ENCODE measurements around the gene HOXB7. TPM values are rescaled to one million over a fixed set of nuclear protein-coding genes. Genes with fewer than 3 reads are reported as not detected.

Gene HOXB7
- total and polyA plus RNA-seq, 4 donors, result 16.6 to 99.7 (median 49.7) TPM

GRCh38 chr17:48586355-48587258 is 24.2 kb downstream of the HOXB7 start:
- peak overlapping the region; percentile 99 for H3K27ac ChIP-seq (ENCODE audit: low read depth, low read length)
- H3K4me3 ChIP-seq (ENCODE audit: low read depth, low read length), result peak overlapping the region; percentile 67
- H3K9me3 ChIP-seq (ENCODE audit: control insufficient read depth, insufficient read depth, low read length), result no peaks in the 10 kb centered on the region
- 1% methylated on average over 13 of the region's 34 CpGs for WGBS (ENCODE audit: insufficient coverage)
- peak in 2 of 6 donors; percentile 33 to 90 for DNase-seq (ENCODE audit: low read depth in 4 of 6, low spot score in 6 of 6)
- H3K36me3 ChIP-seq (ENCODE audit: control insufficient read depth, insufficient read depth, low read length), result peaks cover 25% of the 10 kb centered on the region
- H3K27me3 ChIP-seq (ENCODE audit: control insufficient read depth, insufficient read depth, low read length), result no peaks in the 10 kb centered on the region
- H3K4me1 ChIP-seq (ENCODE audit: control insufficient read depth, insufficient read depth, low read length), result peaks cover 81% of the 10 kb centered on the region

- Histone ChIP-seq H3K9me3 (ENCODE audit: control insufficient read depth, insufficient read depth, low read length) (no peaks in the 10 kb centered on the region), H3K4me1 (ENCODE audit: control insufficient read depth, insufficient read depth, low read length) (peaks cover 79% of the 10 kb centered on the region), H3K4me3 (ENCODE audit: low read depth, low read length) (peak overlapping the region; percentile 3), H3K27ac (ENCODE audit: low read depth, low read length) (peak overlapping the region; percentile 99), H3K36me3 (ENCODE audit: control insufficient read depth, insufficient read depth, low read length) (peaks cover 18% of the 10 kb centered on the region), H3K27me3 (ENCODE audit: control insufficient read depth, insufficient read depth, low read length) (no peaks in the 10 kb centered on the region)
- 0% methylated on average over 1 of the region's 2 CpGs for WGBS (ENCODE audit: insufficient coverage)
- DNase-seq (ENCODE audit: low read depth in 4 of 6, low spot score in 6 of 6), result peak in 2 of 6 donors; percentile 73 to 81
These were observed 26.5 kb downstream of the HOXB7 start for GRCh38 chr17:48584223-48584741.

- DNase-seq (ENCODE audit: low read depth in 4 of 6, low spot score in 6 of 6), result no peak
- Histone ChIP-seq H3K27me3 (ENCODE audit: control insufficient read depth, insufficient read depth, low read length) (no peaks in the 10 kb centered on the region), H3K27ac (ENCODE audit: low read depth, low read length) (peak overlapping the region; percentile 99), H3K9me3 (ENCODE audit: control insufficient read depth, insufficient read depth, low read length) (no peaks in the 10 kb centered on the region), H3K36me3 (ENCODE audit: control insufficient read depth, insufficient read depth, low read length) (peaks cover 18% of the 10 kb centered on the region), H3K4me1 (ENCODE audit: control insufficient read depth, insufficient read depth, low read length) (peaks cover 84% of the 10 kb centered on the region), H3K4me3 (ENCODE audit: low read depth, low read length) (peak overlapping the region; percentile 3)
- WGBS (ENCODE audit: insufficient coverage), result no CpG with 5 or more reads among the region's 3 CpGs
These were observed 27.1 kb downstream of the HOXB7 start for GRCh38 chr17:48583708-48584222.

- peaks cover 18% of the 10 kb centered on the region for H3K36me3 ChIP-seq (ENCODE audit: control insufficient read depth, insufficient read depth, low read length)
- peak overlapping the region; percentile 99 for H3K27ac ChIP-seq (ENCODE audit: low read depth, low read length)
- no peaks in the 10 kb centered on the region for H3K27me3 ChIP-seq (ENCODE audit: control insufficient read depth, insufficient read depth, low read length)
- H3K4me1 ChIP-seq (ENCODE audit: control insufficient read depth, insufficient read depth, low read length), result peaks cover 80% of the 10 kb centered on the region
- no peaks in the 10 kb centered on the region for H3K9me3 ChIP-seq (ENCODE audit: control insufficient read depth, insufficient read depth, low read length)
- H3K4me3 ChIP-seq (ENCODE audit: low read depth, low read length), result peak overlapping the region; percentile 49
- whole genome bisulfite sequencing (ENCODE audit: insufficient coverage), result 6% methylated on average over 3 of the region's 7 CpGs
- DNase-seq (ENCODE audit: low read depth in 4 of 6, low spot score in 6 of 6), result no peak
These were observed 28.1 kb downstream of the HOXB7 start for GRCh38 chr17:48582750-48583069.

GRCh38 chr17:48579760-48580554 is 30.9 kb downstream of the HOXB7 start:
- WGBS (ENCODE audit: insufficient coverage), result 3% methylated on average over 3 of the region's 26 CpGs
- peak overlapping the region; percentile 99 for H3K27ac ChIP-seq (ENCODE audit: low read depth, low read length)
- H3K27me3 ChIP-seq (ENCODE audit: control insufficient read depth, insufficient read depth, low read length), result no peaks in the 10 kb centered on the region
- H3K9me3 ChIP-seq (ENCODE audit: control insufficient read depth, insufficient read depth, low read length), result no peaks in the 10 kb centered on the region
- H3K36me3 ChIP-seq (ENCODE audit: control insufficient read depth, insufficient read depth, low read length), result peaks cover 18% of the 10 kb centered on the region
- H3K4me1 ChIP-seq (ENCODE audit: control insufficient read depth, insufficient read depth, low read length), result peaks cover 68% of the 10 kb centered on the region
- peak in 2 of 6 donors; percentile 70 to 87 for DNase-seq (ENCODE audit: low read depth in 4 of 6, low spot score in 6 of 6)
- peak overlapping the region; percentile 49 for H3K4me3 ChIP-seq (ENCODE audit: low read depth, low read length)

GRCh38 chr17:48579471-48579759 is 31.4 kb downstream of the HOXB7 start:
- peak overlapping the region; percentile 49 for H3K4me3 ChIP-seq (ENCODE audit: low read depth, low read length)
- H3K4me1 ChIP-seq (ENCODE audit: control insufficient read depth, insufficient read depth, low read length), result peaks cover 70% of the 10 kb centered on the region
- no peak for DNase-seq (ENCODE audit: low read depth in 4 of 6, low spot score in 6 of 6)
- H3K9me3 ChIP-seq (ENCODE audit: control insufficient read depth, insufficient read depth, low read length), result no peaks in the 10 kb centered on the region
- peak overlapping the region; percentile 99 for H3K27ac ChIP-seq (ENCODE audit: low read depth, low read length)
- H3K36me3 ChIP-seq (ENCODE audit: control insufficient read depth, insufficient read depth, low read length), result peaks cover 18% of the 10 kb centered on the region
- WGBS (ENCODE audit: insufficient coverage), result no CpG with 5 or more reads among the region's 7 CpGs
- no peaks in the 10 kb centered on the region for H3K27me3 ChIP-seq (ENCODE audit: control insufficient read depth, insufficient read depth, low read length)

GRCh38 chr17:48578616-48579470 is 32.0 kb downstream of the HOXB7 start:
- Histone ChIP-seq H3K4me1 (ENCODE audit: control insufficient read depth, insufficient read depth, low read length) (peaks cover 72% of the 10 kb centered on the region), H3K27ac (ENCODE audit: low read depth, low read length) (peak overlapping the region; percentile 99), H3K36me3 (ENCODE audit: control insufficient read depth, insufficient read depth, low read length) (peaks cover 18% of the 10 kb centered on the region), H3K27me3 (ENCODE audit: control insufficient read depth, insufficient read depth, low read length) (no peaks in the 10 kb centered on the region), H3K4me3 (ENCODE audit: low read depth, low read length) (peak overlapping the region; percentile 49), H3K9me3 (ENCODE audit: control insufficient read depth, insufficient read depth, low read length) (no peaks in the 10 kb centered on the region)
- DNase-seq (ENCODE audit: low read depth in 4 of 6, low spot score in 6 of 6), result peak in 2 of 6 donors; percentile 65 to 81
- 2% methylated on average over 38 of the region's 43 CpGs for WGBS (ENCODE audit: insufficient coverage)

- peaks cover 73% of the 10 kb centered on the region for H3K4me1 ChIP-seq (ENCODE audit: control insufficient read depth, insufficient read depth, low read length)
- H3K27me3 ChIP-seq (ENCODE audit: control insufficient read depth, insufficient read depth, low read length), result no peaks in the 10 kb centered on the region
- under 1% methylated on average over 35 of the region's 58 CpGs for WGBS (ENCODE audit: insufficient coverage)
- peak within 1 kb of the TSS; percentile 99 for H3K27ac ChIP-seq (ENCODE audit: low read depth, low read length)
- no peaks in the 10 kb centered on the region for H3K9me3 ChIP-seq (ENCODE audit: control insufficient read depth, insufficient read depth, low read length)
- peaks cover 18% of the 10 kb centered on the region for H3K36me3 ChIP-seq (ENCODE audit: control insufficient read depth, insufficient read depth, low read length)
- peak in 3 of 6 donors; percentile 88 to 98 (median 89) for DNase-seq (ENCODE audit: low read depth in 4 of 6, low spot score in 6 of 6)
- H3K4me3 ChIP-seq (ENCODE audit: low read depth, low read length), result peak within 1 kb of the TSS; percentile 51
These were observed 32.7 kb downstream of the HOXB7 start, which contains the start of gene HOXB4 for GRCh38 chr17:48577946-48578615. Gene HOXB4 (minus strand): TSS chr17:48578350. CDS start chr17:48578319, 31 bp downstream.
